HG02884 (cell line): ENCODE results near the gene TWIST2.

ENCODE experiments used
- ATAC-seq: cut with Tn5 transposase; IDR thresholded peaks from one replicate; pipeline ENCODE4 v1.9.1; 2021; ENCODE audit warnings: mild to moderate bottlenecking, moderate library complexity; ENCODE audit not compliant: unreplicated experiment

TWIST2 gene

DNA sequence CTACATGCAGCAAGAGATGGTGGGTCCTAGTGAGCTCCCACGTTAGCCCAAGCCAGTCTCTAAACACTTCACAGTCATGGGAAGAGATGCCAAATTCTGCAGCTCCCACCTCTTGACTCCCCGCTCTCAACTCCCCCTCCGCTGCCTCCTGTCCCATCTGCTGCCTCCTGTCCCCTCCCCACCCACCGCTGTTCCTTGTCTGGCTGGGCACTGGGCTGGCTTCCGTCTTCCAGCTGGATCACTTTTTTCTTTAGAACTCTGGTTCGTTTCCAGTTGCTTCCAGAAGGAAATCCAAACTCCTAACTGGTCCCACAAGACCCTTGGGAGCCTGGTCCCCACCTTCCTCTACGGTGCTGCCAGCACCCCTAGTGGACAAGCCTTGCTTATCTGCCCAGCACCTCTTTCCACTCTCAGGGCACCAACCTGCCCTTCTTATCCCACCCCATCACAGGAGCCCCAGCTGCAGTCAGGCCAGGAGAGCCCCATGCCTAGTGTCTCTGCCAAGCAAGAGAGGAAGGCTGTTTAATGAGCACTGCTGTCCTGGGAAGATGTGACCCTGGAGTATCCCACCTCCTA lies 12.1 kb upstream of the TWIST2 start:
- no peak for ATAC-seq

DNA sequence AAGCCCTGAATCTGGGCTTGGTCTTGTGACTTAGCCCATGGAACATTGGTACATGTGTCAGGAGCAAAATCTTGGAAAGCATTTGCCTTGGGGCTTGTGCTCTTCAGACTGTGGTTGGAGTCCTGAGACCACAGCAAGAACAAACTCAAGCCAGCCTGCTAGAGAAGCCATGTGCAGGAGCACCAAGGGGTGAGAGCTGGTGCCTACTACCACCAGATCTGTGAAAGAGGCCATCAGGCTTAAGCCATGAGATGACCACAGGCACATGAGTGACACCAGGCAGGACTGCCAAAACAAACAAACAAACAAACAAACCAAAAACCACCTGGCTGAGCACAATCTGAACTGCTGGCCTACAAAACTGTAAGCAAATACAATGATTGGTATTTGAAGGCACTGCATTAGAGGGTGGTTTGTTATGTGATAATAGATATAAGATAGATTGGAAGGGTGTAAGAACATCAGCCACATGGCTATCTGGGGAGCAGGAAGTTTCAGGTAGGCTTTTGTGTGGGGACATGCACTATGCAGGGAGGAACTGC lies 9.0 kb upstream of the TWIST2 start:
- no peak for ATAC-seq

DNA sequence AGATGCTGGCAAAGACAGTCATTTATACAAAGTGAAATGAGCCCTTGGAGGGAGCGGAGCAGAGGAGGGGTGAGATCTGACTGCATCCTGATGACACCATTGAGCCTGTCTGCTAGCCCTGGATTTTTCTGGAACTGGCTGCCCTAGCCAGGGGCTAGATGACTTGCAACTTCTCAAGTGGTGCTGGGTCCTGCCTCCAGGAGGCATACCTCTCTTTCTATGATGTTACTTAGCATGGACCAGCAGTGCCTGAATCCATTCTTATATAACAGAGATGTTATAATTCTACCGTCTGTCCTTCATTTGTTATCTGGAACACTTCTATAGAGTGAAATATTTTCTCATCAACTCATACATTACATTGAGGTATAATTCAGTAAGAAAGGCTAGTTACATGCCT lies 8.5 kb upstream of the TWIST2 start:
- no peak for ATAC-seq

DNA sequence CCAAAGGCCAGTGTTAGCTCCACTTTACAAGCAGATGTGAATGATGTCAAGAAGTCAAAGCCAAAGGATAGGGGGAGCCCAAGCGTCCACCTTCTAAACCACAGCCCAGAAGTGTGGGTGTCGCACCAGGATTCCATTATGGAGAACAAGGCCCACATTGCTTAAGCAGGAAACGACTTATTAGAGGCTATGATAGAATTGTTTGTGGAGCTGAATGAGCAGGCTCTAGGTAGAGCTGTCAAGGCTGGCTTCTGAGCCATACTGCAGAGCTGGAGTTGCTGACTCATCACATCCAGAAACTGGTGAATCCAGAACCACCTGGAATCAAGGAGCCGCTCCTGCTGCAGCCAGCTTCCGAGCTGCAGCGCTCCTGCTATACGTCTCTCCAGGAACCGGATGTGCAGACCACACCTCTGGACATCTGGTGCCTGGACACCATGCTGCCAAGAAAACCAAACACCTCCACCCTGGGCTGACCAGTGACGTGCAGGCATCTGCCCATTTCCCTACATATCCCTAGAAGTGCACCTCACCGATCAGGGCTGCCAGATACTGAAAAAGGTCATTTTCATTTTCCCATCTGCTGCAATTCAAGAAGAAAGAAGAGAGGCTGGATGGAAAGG lies 6.2 kb upstream of the TWIST2 start:
- no peak for ATAC-seq

DNA sequence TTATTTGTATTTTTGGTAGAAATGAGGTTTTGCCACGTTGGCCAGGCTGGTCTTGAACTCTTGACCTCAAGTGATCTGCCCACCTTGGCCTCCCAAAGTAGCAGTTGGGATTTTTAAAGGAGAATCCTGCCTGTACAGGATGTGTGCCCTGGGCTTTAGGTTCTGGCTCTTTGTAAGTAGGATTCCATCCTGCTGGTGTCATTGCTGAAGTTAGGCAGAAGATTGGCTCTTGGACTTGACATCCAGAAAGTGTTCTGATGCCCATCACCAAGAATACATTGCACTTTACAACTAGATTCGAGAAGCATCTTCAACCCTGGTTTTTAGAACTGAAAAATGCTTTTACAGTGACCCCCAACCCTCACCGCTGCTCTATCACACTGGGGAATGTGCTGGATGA lies 4.4 kb upstream of the TWIST2 start:
- no peak for ATAC-seq

DNA sequence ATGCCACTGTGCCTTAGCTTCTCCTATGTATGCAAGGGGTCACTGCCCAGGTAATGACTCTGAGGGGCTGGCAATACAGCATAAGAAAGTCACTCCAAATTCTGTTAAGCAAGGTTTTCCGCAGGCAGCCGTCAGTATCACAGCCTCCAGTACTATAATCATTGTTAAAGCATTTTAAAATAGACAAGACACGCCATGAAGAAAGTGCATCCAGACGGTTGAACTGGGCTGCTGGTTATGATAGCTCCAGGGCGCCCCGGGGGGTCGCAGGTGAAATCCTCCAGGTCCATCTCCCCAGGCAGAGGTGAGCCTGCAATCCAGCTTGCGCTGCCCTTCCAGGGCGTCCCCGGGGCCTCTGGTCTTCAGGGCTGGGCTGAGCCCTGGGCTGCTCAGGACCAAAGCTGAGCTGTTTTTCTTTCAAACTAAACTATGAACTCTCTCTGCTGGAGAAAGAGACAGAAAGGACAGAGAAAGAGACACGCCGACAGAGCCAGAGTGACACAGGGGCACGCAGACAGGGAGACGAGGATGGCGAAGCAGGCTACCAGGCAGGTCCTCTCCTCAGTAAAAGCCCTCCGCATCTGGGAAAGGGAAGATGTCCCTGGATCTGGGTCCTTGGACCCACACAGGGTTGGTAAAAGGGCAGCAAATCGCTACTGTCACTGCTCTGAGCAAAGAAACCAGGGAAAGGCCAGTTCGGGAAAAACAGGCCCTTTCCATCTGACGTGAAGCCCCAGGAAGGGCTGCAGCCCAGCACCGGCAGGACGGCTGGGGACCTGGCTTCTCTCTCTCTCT lies 2.1 kb upstream of the TWIST2 start:
- ATAC-seq, result no peak

DNA sequence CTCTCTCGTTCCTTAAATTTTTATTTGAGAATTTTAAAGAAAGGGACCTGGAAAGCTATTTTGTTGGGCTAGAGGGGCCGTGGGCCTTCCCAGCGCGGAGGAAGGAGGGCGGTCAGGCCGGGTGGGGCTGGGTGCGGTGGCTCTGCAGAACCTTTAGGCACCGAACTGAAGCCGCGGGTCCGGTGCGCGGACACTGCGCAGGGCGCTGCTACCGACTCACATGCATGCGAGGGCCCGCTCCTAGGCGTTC lies 1.6 kb upstream of the TWIST2 start:
- ATAC-seq, result no peak

DNA sequence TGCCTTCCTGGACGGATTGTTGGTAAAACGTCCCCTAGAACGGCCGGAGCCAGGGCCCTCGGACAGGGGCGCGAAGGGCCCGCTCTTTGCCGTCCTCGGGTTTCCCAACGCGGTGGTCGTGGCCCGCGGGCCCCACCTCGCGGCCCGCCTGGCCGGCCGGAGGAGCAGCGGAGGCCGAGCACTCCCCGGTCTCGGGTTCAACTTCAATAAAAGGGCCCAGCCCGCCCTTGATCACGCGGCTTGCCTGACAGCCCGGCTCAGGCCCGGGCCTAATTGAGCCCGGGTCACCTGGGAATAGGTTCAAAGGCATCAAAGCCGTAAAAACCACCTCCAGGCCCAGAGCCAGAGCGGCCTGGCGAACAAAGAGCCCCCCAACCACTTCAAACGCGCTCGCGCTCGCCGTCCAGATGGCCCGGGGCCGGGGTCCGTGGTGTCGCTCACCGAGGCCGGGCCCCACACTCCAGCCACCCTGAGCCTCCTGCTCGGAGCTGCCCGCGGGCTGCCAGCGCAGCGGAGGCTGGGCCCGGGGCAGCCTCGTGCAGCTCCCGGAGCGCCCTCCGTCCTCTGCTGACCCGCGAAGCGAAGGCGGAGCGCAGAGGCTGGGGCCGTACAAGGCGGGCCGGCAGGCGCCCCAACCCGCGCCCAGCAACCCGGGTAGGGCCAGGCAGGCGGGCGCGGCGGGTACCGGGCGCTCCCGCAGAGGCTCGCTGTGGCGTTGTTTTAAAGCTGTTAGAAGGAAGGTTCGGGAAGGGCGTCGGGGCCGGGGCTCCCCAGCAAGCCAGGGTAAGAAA lies 1.1 kb upstream of the TWIST2 start:
- no peak for ATAC-seq

DNA sequence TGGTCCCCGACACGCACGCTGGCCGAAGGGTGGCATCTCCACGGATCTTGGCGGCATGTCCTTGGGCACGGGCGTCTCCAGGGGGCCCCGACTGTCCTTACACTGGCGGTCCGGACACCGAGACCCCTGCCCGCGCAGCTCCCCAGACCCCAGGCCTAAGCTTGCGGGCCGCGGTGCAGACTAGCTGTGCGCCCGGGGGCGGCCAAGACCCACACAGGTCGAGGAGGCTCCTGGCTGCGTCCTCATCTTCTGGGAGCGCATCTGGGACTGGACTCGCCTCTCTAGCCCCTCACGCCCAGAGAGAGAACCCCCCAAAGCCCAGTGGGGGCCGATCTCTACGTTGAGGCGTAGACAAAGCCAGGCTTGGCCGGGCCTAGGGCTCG lies 475 bp upstream of the TWIST2 start:
- ATAC-seq, result no peak

DNA sequence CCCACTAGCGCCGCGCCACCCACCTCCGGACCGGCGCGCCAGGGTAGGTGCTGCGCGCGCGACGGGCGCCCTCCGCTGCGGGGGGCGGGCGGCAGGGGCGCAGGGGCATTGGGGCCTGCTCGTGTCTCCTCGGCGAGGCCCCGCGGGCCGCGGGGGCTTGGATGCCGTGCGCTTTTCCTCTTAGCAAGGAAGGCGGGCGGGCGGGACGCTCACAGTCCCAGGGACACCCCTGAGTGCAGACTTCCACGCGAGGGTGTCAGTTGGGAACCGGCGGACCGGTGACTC lies 748 bp downstream of the TWIST2 start:
- ATAC-seq, result no peak

DNA sequence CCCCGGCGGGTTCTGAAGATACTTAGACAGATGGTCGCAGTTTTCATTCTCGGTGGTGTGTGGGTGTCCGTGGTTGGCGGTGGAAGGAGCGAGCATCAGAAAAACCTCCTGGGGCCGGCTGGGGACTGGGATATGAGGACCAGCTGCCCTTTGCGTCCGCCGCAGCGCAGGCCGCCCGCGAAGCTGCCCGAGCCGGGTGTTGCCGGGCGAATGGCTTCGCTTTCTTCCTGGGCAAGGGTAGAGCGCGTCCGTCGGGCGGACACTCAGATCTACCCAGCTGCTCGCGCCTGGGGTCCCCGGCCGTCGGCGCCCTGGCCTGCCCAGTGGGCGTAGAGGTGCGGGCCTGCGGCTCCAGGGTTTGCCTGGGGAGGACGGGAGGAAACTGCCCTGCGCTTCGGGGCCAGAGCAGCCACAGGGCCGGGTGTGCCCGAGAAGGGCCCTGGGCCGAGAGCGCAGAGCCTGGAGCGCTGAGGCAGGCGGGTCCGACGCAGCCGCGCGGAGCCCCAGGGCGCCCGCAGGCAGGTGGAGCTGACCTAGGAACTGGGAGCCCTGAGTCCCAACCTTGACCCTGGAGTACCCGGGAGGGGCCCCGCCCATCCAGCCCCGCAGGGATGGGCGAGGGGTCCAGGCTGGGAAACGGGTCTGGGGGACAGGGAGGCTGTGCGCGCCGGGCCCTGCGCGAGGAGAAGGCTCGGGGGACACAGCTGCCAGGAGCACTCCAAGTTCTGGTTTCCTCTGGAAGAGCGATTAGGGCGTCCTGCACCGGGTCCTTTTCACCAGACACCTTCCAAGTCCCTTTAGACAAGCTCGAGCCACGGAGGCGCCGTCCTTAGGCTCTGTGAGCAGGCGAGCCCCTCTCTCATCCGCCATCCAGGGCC lies 1.3 kb downstream of the TWIST2 start:
- ATAC-seq, result no peak

DNA sequence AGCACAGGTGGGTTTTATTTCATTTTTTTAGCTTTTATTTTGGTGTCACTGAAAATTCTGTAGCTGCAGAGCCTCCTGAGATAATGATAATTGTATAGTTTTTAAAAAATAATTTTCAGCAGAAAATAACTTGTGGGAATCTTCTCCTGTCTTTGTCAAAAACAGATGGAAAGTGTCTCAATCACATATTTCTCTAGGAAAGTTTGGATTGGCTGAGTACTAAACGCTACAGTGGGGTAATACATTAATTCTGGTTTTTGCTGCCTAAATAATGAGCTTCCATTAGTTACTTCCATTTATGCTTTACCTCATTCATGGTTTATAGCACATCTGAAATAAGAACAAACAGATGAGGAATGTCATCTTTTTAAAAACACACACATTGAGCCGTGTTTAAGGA lies 2.2 kb downstream of the TWIST2 start:
- no peak for ATAC-seq

DNA sequence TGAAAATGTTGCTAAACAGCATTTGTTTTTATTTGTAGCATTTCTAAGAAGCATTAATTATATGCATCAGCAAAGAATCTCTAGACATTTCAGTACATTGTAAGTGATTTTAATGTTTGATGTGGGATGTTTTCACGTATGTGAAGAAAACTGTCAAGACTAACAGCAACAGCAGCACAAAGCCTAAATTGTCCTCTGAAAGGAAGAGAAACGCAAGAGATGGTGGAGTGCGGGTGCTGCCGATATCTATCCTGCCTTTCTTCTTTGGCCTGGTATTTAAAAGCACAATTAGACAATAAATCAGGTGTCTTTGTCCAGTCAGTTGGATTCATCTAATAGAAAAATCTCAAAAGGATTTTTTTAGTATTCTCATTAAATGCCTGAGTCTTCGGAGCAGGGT lies 3.1 kb downstream of the TWIST2 start:
- no peak for ATAC-seq

DNA sequence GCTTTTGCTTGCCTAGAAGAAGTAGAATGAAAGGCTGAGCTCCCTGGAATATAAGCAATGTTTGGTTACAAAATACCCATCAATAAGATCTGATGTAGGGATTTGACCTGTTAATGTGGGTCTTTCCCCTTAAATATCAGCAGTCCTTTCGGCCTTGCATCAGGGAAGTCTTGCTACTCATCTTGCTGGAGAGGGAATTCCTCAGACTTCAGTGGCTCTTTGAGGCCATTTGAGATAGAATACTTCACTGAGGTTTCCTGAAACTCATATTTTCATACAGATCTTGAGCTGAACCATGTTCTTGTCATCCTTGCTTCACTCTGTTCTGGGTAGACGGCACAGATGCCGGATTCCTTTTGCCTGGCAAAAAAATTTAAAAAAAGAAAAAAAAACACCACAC lies 3.9 kb downstream of the TWIST2 start:
- ATAC-seq, result no peak

DNA sequence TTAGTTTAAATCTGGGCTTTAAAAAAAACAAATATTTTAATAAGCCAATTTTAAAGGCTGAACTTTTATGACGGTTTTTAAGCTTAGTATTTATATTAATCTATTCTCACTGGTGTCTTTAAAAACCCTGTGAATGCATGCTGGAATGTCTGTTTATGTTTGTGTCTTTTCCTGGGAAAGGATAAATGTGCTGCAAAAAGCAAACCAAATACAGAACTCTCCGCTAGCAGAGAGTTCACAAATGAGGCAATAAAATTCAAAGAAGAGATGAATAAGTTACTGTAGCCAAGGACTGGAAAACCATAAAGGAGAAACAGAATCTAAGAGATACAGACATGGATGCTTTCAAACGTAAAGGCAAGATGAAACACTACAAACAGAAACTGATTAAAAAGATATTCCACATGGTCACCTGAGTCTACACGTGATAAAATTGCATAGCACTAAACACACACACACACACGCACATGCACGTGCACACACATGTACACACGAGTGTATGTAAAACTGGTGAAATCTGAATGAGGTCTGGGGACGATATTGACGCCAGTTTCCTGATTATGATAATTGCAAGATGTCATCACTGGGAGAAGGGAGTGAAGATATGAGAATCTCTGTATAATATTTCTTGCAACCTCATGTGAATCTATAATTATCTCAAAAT lies 4.5 kb downstream of the TWIST2 start:
- ATAC-seq, result no peak

DNA sequence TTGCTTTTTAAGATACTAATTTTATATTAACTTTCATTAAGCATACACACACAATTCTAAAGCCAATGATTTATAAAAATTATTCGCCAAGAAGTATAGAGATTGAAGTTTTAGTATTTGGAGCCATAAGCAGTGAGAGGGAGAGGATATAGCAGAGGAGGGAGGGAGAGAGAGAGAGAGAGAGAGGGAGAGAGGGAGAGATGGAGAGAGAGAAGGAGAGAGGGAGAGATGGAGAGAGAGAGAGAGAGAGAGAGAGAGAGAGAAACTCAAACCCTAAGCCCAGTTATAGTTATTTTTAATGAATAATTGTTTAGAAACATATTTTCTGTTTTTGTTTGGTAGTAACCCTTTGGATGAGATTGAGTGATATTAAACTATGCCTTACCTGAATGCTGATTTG lies 5.3 kb downstream of the TWIST2 start:
- no peak for ATAC-seq

DNA sequence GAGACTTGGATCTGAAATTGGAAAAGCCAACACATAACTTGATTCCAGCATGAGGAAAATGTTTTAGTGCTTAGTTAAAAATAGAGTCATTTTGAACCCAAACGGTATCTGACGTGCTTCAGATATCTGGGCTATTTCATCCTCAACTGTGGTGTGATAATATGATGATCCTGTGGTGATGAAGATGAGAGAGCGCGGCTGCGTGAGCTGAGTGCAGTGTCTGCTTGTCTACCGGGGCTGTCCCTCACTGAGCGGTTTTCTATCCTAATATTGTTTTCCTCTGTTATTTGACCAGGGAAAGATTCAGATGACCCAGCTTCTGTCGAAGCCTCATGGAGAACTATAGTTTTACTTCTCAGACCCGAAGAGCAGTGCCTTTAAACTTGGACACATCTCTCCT lies 5.8 kb downstream of the TWIST2 start:
- ATAC-seq, result no peak

DNA sequence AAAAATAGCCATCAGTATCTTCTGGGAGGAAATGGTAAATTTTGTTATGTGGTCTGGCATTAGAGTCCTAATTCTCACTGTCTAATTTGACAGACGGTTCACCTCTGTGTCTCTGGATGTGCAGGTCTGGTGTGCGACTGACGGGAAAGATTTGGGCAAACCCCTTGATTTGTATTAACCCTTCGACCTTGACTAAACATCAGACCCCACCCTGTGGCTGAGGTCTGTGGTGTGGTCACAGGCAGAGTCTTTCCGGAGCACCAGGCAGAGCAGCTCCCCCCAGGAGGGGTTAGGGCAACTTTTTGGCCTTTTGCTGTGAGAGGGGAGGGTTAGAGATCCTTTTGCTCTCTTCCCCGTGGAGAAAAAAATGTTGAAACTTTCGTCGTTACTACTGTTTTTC lies 6.4 kb downstream of the TWIST2 start:
- ATAC-seq, result no peak

DNA sequence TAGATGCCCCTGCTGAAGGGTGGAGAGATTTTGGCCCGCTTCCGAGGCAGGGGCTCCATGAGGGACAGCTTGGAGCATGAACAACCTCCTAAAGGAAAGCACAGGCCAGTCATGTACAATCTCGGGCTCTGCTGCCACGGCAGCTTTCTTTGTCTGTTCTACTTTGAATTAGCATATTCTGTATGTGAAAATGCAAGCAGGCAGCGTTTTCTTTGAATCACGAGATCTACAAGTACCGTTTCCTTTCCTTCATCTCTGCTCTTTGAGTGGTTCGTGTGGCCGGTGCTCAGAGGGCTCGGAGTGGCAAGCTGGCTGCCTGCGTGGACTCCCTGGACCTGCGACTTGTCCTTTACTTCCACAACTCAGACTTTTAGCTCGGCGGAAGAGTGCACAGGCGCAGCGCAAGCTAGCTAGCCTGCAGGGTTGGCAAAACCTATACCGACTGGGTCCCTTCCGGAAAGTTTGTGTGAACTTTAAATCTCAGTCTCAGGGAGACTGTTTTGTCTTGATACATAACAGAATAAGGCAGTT lies 6.9 kb downstream of the TWIST2 start:
- ATAC-seq, result no peak

DNA sequence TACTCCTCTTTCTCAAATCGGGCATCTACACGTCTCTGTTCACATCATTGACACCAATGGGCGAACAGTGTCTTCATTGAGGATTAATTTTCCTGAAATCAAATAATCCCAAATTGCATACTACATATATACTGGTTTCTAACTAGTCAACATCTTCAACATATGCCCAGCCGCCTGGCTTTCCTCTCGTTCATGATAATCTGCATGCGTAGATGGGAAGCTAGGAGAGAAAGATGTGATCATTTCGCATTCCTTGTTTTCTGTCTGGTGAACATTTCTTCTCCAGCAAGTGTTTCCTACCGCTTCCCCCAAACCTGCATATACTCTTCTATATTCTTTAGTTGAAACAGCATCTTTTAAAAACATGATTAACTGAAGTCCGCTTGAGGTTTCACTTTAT lies 7.4 kb downstream of the TWIST2 start:
- no peak for ATAC-seq
